Neural cell (in vitro differentiated cells): Measurements from ENCODE around the gene CLEC3B.

Source experiments
- TF ChIP-seq, protein P1 (sequence below): IDR thresholded peaks from 2 replicates; pipeline ENCODE4 v1.6.1; 2012; ENCODE audit warnings: borderline replicate concordance
- TF ChIP-seq, protein P2 (sequence below): fragments of 450-650 bp; IDR thresholded peaks from 2 replicates; pipeline ENCODE4 v1.5.1; 2014; ENCODE audit warnings: antibody characterized with exemption, mild to moderate bottlenecking, moderate library complexity; ENCODE audit not compliant: poor library complexity, severe bottlenecking

DNA sequence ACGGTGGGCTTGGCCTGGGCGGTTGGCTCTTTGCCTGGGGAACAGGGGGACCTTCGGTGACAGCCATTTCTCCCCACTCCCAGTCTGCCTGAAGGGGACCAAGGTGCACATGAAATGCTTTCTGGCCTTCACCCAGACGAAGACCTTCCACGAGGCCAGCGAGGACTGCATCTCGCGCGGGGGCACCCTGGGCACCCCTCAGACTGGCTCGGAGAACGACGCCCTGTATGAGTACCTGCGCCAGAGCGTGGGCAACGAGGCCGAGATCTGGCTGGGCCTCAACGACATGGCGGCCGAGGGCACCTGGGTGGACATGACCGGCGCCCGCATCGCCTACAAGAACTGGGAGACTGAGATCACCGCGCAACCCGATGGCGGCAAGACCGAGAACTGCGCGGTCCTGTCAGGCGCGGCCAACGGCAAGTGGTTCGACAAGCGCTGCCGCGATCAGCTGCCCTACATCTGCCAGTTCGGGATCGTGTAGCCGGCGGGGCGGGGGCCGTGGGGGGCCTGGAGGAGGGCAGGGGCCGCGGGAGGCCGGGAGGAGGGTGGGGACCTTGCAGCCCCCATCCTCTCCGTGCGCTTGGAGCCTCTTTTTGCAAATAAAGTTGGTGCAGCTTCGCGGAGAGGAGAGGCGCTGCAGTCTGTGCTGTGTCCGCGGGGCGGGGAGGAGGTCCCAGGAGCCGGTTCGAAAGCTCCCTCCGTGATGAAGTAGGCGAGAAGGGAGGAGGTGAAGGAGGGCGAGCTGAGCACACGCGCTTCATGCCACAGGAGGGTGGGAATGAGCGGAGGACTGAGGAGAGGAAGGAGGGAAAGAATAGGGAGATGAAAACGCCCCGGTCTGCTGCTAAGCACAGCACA, 9.6 kb downstream of the CLEC3B start:
- TF ChIP-seq, protein P1, sequence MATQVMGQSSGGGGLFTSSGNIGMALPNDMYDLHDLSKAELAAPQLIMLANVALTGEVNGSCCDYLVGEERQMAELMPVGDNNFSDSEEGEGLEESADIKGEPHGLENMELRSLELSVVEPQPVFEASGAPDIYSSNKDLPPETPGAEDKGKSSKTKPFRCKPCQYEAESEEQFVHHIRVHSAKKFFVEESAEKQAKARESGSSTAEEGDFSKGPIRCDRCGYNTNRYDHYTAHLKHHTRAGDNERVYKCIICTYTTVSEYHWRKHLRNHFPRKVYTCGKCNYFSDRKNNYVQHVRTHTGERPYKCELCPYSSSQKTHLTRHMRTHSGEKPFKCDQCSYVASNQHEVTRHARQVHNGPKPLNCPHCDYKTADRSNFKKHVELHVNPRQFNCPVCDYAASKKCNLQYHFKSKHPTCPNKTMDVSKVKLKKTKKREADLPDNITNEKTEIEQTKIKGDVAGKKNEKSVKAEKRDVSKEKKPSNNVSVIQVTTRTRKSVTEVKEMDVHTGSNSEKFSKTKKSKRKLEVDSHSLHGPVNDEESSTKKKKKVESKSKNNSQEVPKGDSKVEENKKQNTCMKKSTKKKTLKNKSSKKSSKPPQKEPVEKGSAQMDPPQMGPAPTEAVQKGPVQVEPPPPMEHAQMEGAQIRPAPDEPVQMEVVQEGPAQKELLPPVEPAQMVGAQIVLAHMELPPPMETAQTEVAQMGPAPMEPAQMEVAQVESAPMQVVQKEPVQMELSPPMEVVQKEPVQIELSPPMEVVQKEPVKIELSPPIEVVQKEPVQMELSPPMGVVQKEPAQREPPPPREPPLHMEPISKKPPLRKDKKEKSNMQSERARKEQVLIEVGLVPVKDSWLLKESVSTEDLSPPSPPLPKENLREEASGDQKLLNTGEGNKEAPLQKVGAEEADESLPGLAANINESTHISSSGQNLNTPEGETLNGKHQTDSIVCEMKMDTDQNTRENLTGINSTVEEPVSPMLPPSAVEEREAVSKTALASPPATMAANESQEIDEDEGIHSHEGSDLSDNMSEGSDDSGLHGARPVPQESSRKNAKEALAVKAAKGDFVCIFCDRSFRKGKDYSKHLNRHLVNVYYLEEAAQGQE, result no peak
- TF ChIP-seq, protein P2, sequence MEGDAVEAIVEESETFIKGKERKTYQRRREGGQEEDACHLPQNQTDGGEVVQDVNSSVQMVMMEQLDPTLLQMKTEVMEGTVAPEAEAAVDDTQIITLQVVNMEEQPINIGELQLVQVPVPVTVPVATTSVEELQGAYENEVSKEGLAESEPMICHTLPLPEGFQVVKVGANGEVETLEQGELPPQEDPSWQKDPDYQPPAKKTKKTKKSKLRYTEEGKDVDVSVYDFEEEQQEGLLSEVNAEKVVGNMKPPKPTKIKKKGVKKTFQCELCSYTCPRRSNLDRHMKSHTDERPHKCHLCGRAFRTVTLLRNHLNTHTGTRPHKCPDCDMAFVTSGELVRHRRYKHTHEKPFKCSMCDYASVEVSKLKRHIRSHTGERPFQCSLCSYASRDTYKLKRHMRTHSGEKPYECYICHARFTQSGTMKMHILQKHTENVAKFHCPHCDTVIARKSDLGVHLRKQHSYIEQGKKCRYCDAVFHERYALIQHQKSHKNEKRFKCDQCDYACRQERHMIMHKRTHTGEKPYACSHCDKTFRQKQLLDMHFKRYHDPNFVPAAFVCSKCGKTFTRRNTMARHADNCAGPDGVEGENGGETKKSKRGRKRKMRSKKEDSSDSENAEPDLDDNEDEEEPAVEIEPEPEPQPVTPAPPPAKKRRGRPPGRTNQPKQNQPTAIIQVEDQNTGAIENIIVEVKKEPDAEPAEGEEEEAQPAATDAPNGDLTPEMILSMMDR, result no peak
